GM18519 (cell line): ENCODE measurements around the gene CFAP299.
"Not testable (repeated sequence)": the region's sequence is repeated elsewhere in the genome, so short reads cannot be mapped to it uniquely, and the experiment has no call there.

Experiments used
- ATAC-seq: cut with Tn5 transposase; IDR thresholded peaks from one replicate; pipeline ENCODE4 v1.9.1; 2021; ENCODE audit warnings: mild to moderate bottlenecking, moderate library complexity; ENCODE audit not compliant: unreplicated experiment, low FRiP score

Gene CFAP299

DNA sequence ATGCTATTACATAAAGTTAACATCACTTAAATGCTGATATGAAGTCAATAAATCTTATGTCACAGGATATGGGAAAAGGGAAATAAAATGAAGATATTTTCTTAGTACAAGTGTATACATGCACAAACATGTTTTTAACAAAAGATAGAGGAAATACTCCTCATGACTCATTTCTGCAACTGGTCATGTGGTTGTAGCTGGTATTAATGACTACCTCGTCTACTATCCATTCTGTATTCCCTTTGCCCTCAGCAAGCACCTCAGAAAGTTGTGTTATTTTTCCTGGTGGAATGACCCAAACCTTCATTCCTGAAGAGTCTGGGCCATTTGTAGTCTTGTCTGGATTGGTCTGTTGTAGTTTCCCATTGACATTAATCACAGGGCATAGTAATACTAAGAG is 458.1 kb downstream of the CFAP299 start:
- not testable (repeated sequence) for ATAC-seq

DNA sequence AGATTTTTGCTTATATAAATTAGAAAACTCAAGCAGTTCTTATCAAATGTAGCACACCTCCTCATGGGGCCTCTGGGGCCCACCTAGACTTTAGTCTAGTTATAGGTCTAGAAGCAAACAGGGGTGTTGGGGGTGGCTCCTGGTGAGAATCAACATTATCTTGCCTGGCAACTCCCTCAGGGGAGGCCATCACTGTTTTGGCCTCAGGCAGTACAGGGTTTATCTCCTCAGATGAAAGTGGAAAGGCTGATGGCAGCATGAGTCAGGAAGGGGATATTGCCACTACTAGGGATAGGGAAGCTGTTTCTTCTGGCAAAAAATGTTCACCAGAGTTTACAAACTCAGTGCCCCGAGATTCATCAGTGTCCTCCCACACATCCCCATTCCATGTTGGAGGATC is 462.6 kb downstream of the CFAP299 start:
- ATAC-seq: no peak

- ATAC-seq: not testable (repeated sequence)
Measured at GRCh38 chr4:80800719-80801118, 465.2 kb downstream of the CFAP299 start.

DNA sequence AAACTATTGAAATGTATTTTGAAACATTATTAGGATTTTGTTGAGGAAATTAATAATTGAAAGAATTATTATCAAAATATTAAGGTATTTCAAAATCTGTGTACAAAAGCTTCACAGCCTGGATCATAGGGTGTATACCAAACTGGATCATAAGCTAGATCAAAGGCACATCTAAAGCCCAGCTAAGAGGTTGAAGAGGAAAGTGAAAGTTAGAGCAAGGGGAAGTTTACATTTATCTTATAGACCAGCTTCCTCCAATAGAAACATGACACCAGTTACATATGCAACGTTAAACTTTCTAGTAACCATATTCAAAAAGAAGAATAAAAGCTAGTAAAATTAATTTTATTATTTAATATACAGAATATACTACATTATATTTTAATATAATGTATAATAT is 467.8 kb downstream of the CFAP299 start:
- peak; percentile 57 for ATAC-seq

DNA sequence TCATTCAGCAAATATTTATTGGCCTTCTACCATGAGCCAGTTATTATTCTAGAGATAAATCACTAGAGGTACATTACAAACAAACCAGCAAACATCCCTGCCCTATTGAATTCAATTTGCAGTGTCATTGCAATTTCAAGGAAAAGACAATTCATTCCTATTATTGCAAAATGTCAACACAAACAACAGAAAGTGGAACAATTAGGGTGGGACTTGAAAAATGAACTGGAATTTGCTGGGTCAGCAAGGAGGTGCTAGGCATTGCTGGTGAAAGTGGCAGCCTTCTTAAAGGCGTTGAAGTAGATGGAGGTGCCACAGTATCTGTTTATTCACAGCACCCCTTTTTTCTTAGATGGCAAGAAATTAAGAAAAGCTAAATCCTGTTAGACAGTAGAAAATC is 470.9 kb downstream of the CFAP299 start:
- ATAC-seq: no peak

DNA sequence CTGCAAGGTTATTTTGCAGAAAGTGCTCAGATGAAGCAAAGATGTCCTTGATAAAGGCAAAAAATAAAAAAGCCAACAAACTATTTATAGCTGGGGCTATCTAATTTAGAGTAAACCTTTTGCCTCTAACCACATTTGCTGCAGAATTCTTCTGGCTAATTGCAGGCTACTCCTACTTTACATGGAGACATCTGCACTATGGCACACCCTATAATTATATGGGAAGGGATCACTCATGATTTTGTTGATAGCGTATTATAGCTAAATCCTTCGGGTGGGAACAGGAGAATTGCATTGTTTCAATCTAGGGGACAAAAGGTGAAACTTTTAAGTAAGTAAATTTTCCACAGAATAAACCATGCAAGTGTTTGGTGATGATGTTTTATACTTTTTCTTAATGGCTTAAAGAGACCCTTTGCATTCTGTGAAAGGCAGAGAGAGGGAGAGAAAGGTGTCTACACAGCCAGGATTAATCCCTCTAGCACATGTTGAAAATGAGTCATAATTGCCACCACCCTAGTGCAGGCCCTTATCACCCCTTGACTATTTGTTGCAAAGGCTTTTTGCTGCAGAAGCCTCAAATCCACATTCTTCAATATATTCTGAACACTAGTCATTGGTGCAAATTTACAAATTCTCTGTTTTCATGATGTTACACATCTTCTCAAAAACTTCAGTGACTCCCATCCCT is 473.7 kb downstream of the CFAP299 start:
- no peak for ATAC-seq

GRCh38 chr4:80811406-80811805 is 475.9 kb downstream of the CFAP299 start:
- no peak for ATAC-seq

GRCh38 chr4:80812145-80812544 is 476.6 kb downstream of the CFAP299 start:
- ATAC-seq: no peak

- ATAC-seq: no peak
Measured at GRCh38 chr4:80814266-80814665, 478.7 kb downstream of the CFAP299 start.

GRCh38 chr4:80831383-80832361 is 496.1 kb downstream of the CFAP299 start:
- ATAC-seq: no peak

DNA sequence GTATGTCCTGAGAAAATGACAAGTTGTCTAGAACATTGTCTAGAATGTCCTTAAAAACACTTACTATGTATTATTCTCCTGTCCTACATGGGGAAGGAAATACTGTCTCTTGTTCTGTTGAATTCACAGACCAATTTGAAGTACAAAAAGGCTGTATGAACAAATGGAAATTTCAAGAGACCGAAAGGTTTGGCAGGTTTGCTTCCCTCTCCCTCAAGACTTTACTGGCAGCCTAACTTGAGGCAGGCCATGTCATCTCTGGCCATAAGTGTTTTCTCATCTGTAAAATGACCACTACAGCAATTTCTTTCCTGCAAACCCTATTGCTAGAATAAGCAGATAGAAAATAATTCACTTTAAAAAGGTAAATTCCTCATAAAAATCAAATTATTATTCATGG is 503.8 kb downstream of the CFAP299 start:
- ATAC-seq: no peak

GRCh38 chr4:80839792-80840191 is 504.3 kb downstream of the CFAP299 start:
- ATAC-seq: no peak

DNA sequence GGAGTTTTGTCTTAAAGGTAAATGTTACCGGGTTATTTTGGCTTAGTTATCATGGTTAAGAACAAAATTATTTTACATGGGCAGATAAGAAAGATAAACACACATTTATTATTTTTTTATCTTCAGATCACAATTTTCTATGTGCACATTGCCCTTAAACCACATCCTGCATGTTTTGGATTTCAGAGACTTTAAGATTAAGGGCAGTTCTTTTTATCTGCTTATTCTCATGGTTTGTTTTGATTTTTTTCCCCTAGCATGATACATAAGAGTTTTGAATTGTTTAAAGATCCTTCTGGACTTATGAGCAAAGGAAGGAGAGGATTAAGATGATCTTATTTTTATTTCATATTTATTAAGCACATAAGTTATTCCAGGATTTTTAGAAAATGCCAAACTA is 504.9 kb downstream of the CFAP299 start:
- ATAC-seq: no peak

- ATAC-seq: peak; percentile 53
Measured at GRCh38 chr4:80841587-80842281, 506.2 kb downstream of the CFAP299 start.

DNA sequence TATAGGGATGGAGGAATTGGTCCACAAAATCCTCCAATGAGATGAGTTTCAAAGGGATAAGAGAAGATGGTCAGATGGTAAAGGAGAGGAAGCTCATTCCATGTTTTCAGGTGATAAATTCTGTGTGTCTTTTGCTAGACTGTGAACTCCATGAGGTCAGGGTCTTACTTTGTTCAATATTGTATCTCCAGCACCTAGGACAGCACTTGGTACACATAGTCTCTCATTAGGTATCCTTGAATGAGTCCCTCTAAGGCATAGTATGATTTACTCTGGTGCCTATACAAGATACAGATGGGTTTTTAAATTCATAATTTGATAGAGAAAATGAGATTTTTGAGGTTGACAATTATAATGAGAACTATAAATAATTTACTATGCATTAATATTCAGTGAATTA is 510.7 kb downstream of the CFAP299 start:
- ATAC-seq: no peak

GRCh38 chr4:80852061-80852460 is 516.5 kb downstream of the CFAP299 start:
- ATAC-seq: no peak

- no peak for ATAC-seq
Measured at GRCh38 chr4:80873571-80873970, 538.0 kb downstream of the CFAP299 start.

DNA sequence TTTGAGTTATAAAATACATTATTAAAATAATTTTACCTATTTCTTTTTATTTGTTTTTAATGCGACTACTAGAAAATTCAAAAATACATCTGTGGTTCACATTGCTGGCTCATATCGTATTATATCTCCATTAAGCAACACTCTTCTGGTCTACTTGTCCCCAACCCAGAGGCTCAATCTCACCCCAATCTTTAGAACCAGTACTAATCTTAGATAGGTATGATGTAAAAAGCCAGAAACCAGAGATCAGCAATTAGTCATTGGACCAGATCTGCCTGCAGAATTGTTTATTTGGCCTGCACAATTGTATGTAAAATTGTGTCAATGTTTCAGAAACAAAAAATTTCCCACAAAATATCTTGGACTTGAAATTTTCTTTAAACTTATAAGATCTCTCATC is 539.4 kb downstream of the CFAP299 start:
- ATAC-seq: no peak

- peak; percentile 89 for ATAC-seq
Measured at GRCh38 chr4:80875642-80876041, 540.1 kb downstream of the CFAP299 start.

DNA sequence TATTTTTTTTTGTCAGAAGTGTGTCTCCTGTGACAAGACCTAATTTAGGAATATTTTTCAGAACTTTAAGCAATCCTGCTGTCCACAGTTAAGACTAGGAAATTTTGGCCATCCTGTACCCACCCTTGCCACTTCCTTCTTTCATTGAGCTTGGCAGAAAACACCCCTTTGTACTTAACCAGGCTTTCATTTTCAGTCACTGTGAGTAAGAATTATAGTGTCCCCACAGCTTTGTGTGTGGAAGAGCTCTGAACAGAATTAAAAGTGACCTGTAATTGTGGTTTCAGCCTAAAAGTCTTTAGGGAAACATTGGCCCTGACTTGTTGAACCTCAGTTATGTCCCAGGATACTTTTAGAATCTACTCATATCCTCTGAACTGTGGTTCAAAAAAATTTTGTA is 541.3 kb downstream of the CFAP299 start:
- peak; percentile 54 for ATAC-seq

- ATAC-seq: no peak
Measured at GRCh38 chr4:80878218-80878617, 542.7 kb downstream of the CFAP299 start.
